ENCODE results near the gene ARFGEF3. TPM values are rescaled to one million over a fixed set of nuclear protein-coding genes. Genes with fewer than 3 reads are reported as not detected.

ARFGEF3 gene
- total and polyA plus RNA-seq, 10 of the 15 experiments (the other 5 are each of a cell fraction or from before 2014, with no cell fraction given) = under 0.01 to 0.08 (median 0.02) TPM; not detected in 1

- in situ Hi-C loops (cut with MboI) (no loop called here), intact Hi-C loops (cut with micrococcal nuclease; ENCODE audit: unreplicated experiment) (no loop called here)
- Histone ChIP-seq H3K36me3 (ENCODE audit: control insufficient read depth in 2 of 2, insufficient read depth in 2 of 2, low read length in 1 of 2) (no peaks in the 10 kb centered on the region), H3K79me2 (ENCODE audit: control insufficient read depth, insufficient read depth, low read length) (no peaks in the 10 kb centered on the region), H3K27ac (ENCODE audit: control insufficient read depth, insufficient read depth) (no peak overlapping the region), H3K9ac (ENCODE audit: control insufficient read depth, insufficient read depth, low read length) (no peak overlapping the region), H3K4me1 (ENCODE audit: control insufficient read depth, insufficient read depth, low read length) (no peaks in the 10 kb centered on the region), H3K27me3 (replicated peaks in 1 of 2; ENCODE audit: control insufficient read depth in 2 of 2, insufficient read depth in 2 of 2, low read length in 1 of 2) (peaks cover 12 to 21% of the 10 kb centered on the region in 2 experiments), H3K9me3 (replicated peaks; ENCODE audit: control insufficient read depth, insufficient read depth, low read length) (no peaks in the 10 kb centered on the region), H4K20me1 (ENCODE audit: control insufficient read depth, insufficient read depth) (no peaks in the 10 kb centered on the region), H3K4me2 (ENCODE audit: control insufficient read depth, insufficient read depth) (no peak overlapping the region), H3K4me3 (no peak overlapping the region), H2AFZ (ENCODE audit: control insufficient read depth, low read depth, low read length) (no peak overlapping the region)
- ChIA-PET SMC1A (ENCODE audit: uncharacterized antibody, unreplicated experiment) (no interaction called here), RAD21 (ENCODE audit: unreplicated experiment) (no interaction called here), POLR2A (no interaction called here), CTCF (no interaction called here)
- FAIRE-seq (no peak), DNase-seq (ENCODE audit: low read depth, low spot score) (no peak), ATAC-seq (no peak)
- WGBS (ENCODE audit: insufficient coverage, insufficient replicate concordance, low lambda C conversion rate, missing lambda C conversion rate) = 36% methylated on average over 4 of the region's 4 CpGs
- TF ChIP-seq SPI1 (IDR thresholded peaks at IDR 0.05; ENCODE audit: borderline replicate concordance, insufficient read depth, low read depth, low read length) (no peak), CBFB (IDR thresholded peaks at IDR 0.05; ENCODE audit: low read depth) (no peak), CHD4 (IDR thresholded peaks at IDR 0.05) (no peak), POU2F2 (IDR thresholded peaks at IDR 0.05; ENCODE audit: borderline replicate concordance, low read depth, low read length) (no peak), MYB (IDR thresholded peaks at IDR 0.05; ENCODE audit: borderline replicate concordance, low read depth, low read length) (no peak), STAT1 (conservative IDR thresholded peaks at IDR 0.05) (no peak), REST (IDR thresholded peaks at IDR 0.05; ENCODE audit: low read depth, low read length) (no peak), NFYA (IDR thresholded peaks at IDR 0.05; ENCODE audit: borderline replicate concordance, low read depth, low read length) (no peak), ZNF207 (IDR thresholded peaks at IDR 0.05; ENCODE audit: borderline replicate concordance) (no peak), SP1 (IDR thresholded peaks at IDR 0.05; ENCODE audit: low read depth, low read length) (no peak), EZH2 (IDR thresholded peaks at IDR 0.05; ENCODE audit: borderline replicate concordance, control insufficient read depth, low read depth, low read length) (no peak), E2F4 (IDR thresholded peaks at IDR 0.05; ENCODE audit: low read depth, low read length) (no peak), POLR2AphosphoS2 (IDR thresholded peaks at IDR 0.05; ENCODE audit: low read depth, low read length) (no peak)
- no TSS peak for BruUV-seq (replicated peaks)
Observed at GRCh38 chr6:138157986-138158638, 3.6 kb upstream of the ARFGEF3 start.

Measured in GM12878 (cell line).